Neuronal stem cell (in vitro differentiated cells): ENCODE results near the gene SOX1.

ENCODE experiments used
- DNase-seq: peaks from one replicate; pipeline ENCODE4 v3.0.0-alpha.2; 2013; ENCODE audit warnings: low spot score
- H2AFZ ChIP-seq: one replicate; pipeline ENCODE4 v1.6.1; 2013; ENCODE audit warnings: mild to moderate bottlenecking, low read length, inconsistent platforms
- H2AK5ac ChIP-seq: 2 replicates; pipeline ENCODE4 v1.6.1; 2013; ENCODE audit warnings: low read depth, mild to moderate bottlenecking, inconsistent platforms, low read length, moderate library complexity, mixed read lengths
- H2BK120ac ChIP-seq: 2 replicates; pipeline ENCODE4 v1.6.1; 2013; ENCODE audit warnings: low read depth, mild to moderate bottlenecking, inconsistent platforms, low read length, moderate library complexity, mixed read lengths
- H2BK12ac ChIP-seq: one replicate; pipeline ENCODE4 v1.6.1; 2013; ENCODE audit warnings: low read length, inconsistent platforms
- H2BK15ac ChIP-seq: 2 replicates; pipeline ENCODE4 v1.6.1; 2013; ENCODE audit warnings: mild to moderate bottlenecking, low read length, inconsistent platforms, mixed read lengths
- H2BK5ac ChIP-seq: one replicate; pipeline ENCODE4 v1.6.1; 2013; ENCODE audit warnings: inconsistent platforms, mild to moderate bottlenecking, low read length, moderate library complexity
- H3K14ac ChIP-seq: one replicate; pipeline ENCODE4 v1.6.1; 2013; ENCODE audit warnings: low read length, inconsistent platforms
- H3K18ac ChIP-seq: 2 replicates; pipeline ENCODE4 v1.6.1; 2013; ENCODE audit warnings: low read length, inconsistent platforms
- H3K23ac ChIP-seq: 2 replicates; pipeline ENCODE4 v1.6.1; 2013; ENCODE audit warnings: low read depth, mild to moderate bottlenecking, mixed read lengths, low read length, inconsistent platforms; ENCODE audit not compliant: poor library complexity
- H3K27ac ChIP-seq: replicated peaks from 3 replicates; pipeline ENCODE4 v1.5.1; 2013; ENCODE audit warnings: low read length, inconsistent platforms
- H3K27me3 ChIP-seq, 3 experiments: 2 replicates each; pipeline ENCODE4 v1.6.1; 2013; ENCODE audit warnings: low read length in 3 of 3, mild to moderate bottlenecking in 2 of 3, inconsistent platforms in 1 of 3, low read depth in 1 of 3, mixed read lengths in 1 of 3, moderate library complexity in 1 of 3; ENCODE audit not compliant: control insufficient read depth in 3 of 3, insufficient read depth in 3 of 3
- H3K36me3 ChIP-seq, 2 donors: replicated peaks in 1 of 2; 2 replicates each; pipeline ENCODE4 v1.6.1; 2013; ENCODE audit warnings: low read length in 2 of 2; ENCODE audit not compliant: control insufficient read depth in 2 of 2, insufficient read depth in 2 of 2
- H3K4ac ChIP-seq: 2 replicates; pipeline ENCODE4 v1.6.1; 2013; ENCODE audit warnings: inconsistent platforms, mild to moderate bottlenecking, low read length, moderate library complexity
- H3K4me1 ChIP-seq, 2 donors: 1 replicate in 1 of 2; 2 replicates in 1 of 2; pipeline ENCODE4 v1.6.1; 2013; ENCODE audit warnings: low read length in 2 of 2, low read depth in 1 of 2; ENCODE audit not compliant: control insufficient read depth in 2 of 2, insufficient read depth in 1 of 2
- H3K4me2 ChIP-seq: one replicate; pipeline ENCODE4 v1.6.1; 2013; ENCODE audit warnings: mild to moderate bottlenecking, low read length, inconsistent platforms; ENCODE audit not compliant: insufficient read depth, poor library complexity, severe bottlenecking
- H3K4me3 ChIP-seq, 2 donors: 2 replicates each; pipeline ENCODE4 v1.5.1; 2013; ENCODE audit warnings: low read length in 2 of 2, mild to moderate bottlenecking in 2 of 2, inconsistent platforms in 1 of 2, moderate library complexity in 1 of 2
- H3K79me1 ChIP-seq: one replicate; pipeline ENCODE4 v1.6.1; 2013; ENCODE audit warnings: low read depth, mild to moderate bottlenecking, inconsistent platforms, low read length, moderate library complexity
- H3K9ac ChIP-seq: one replicate; pipeline ENCODE4 v1.6.1; 2013; ENCODE audit warnings: mild to moderate bottlenecking, low read depth, low read length, inconsistent platforms; ENCODE audit not compliant: poor library complexity
- H3K9me3 ChIP-seq, 2 donors: replicated peaks in 1 of 2; 2 replicates each; pipeline versions ENCODE3 to v1.6.1; 2013; ENCODE audit warnings: low read length in 2 of 2, mild to moderate bottlenecking in 2 of 2, inconsistent platforms in 1 of 2, low read depth in 1 of 2, mixed read lengths in 1 of 2, moderate library complexity in 1 of 2; ENCODE audit not compliant: control insufficient read depth in 2 of 2, insufficient read depth in 1 of 2
- H4K8ac ChIP-seq: one replicate; pipeline ENCODE4 v1.6.1; 2013; ENCODE audit warnings: low read depth, mild to moderate bottlenecking, inconsistent platforms, low read length, moderate library complexity
- H4K91ac ChIP-seq: one replicate; pipeline ENCODE4 v1.6.1; 2013; ENCODE audit warnings: low read length, low read depth, mild to moderate bottlenecking, inconsistent platforms; ENCODE audit not compliant: poor library complexity
- WGBS, 2 donors: extraction: QIAGEN DNeasy Blood & Tissue Kit; methylation state at CpG; one replicate each; pipeline ENCODE4 v1.1.7; 2013; ENCODE audit warnings: missing lambda C conversion rate in 2 of 2, mixed read lengths in 1 of 2; ENCODE audit not compliant: insufficient read length in 2 of 2, insufficient replicate concordance in 1 of 2; ENCODE audit errors: extremely low coverage in 2 of 2; 5-methylcytosine and 5-hydroxymethylcytosine counted together

Gene SOX1

GRCh38 chr13:112117955-112118302, 51.0 kb downstream of the SOX1 start:
- Histone ChIP-seq H3K36me3 (no peaks in the 10 kb centered on the region), H2AFZ (no peak overlapping the region), H3K4ac (no peak overlapping the region), H3K4me2 (no peak overlapping the region), H2AK5ac (peak overlapping the region; percentile 93), H3K23ac (no peak overlapping the region), H2BK12ac (peak overlapping the region; percentile 68), H3K18ac (peak overlapping the region; percentile 69), H3K79me1 (no peaks in the 10 kb centered on the region), H3K27me3 (no peaks in the 10 kb centered on the region), H3K4me1 (peaks cover 3 to 10% of the 10 kb centered on the region in 2 donors), H3K14ac (no peak overlapping the region), H2BK5ac (peak overlapping the region; percentile 93), H3K9me3 (peaks cover 0 to 3% of the 10 kb centered on the region in 2 donors), H3K27ac (no peak overlapping the region), H3K4me3 (no peak overlapping the region), H4K91ac (no peak overlapping the region), H3K9ac (no peak overlapping the region), H4K8ac (no peak overlapping the region), H2BK120ac (peak overlapping the region; percentile 39), H2BK15ac (peak overlapping the region; percentile 84)
- no peak for DNase-seq
- no CpG with 5 or more reads among the region's 18 CpGs for WGBS, 2 donors

DNA sequence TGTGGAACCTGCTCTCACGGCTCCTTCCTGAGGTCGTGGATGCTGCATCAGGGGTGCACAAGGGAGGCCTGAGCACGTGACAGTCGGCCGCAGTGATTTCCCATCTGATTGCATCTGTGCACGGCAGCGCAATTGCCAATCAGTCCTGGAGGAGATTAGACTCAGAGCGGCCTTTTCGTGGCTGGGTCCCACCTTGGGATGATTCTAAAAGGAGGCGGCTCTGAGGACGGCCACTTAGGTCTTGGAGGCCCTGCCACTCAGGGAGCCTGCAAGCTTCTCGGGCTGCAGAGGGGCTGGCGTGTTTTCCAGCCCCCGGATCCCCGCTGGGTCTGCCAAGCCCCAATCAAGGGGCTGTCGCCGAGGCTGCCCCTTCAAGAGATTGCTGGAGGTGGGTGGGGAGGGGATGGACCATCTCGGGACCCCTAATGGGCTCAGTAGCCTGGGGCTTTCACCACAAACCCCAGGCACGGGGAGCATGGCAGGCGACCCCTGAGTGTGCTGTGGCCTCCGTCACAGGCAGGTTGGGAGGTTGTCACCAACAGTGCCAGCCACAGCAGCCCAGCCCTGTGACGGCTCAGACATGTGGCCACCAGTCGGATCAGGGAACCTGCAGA, 51.6 kb downstream of the SOX1 start:
- Histone ChIP-seq H3K4ac (no peak overlapping the region), H2BK12ac (peak overlapping the region; percentile 73), H3K36me3 (no peaks in the 10 kb centered on the region), H3K18ac (peak overlapping the region; percentile 79), H3K9me3 (peaks cover 0 to 3% of the 10 kb centered on the region in 2 donors), H3K27me3 (no peaks in the 10 kb centered on the region), H3K27ac (no peak overlapping the region), H2AFZ (peak overlapping the region; percentile 19), H3K9ac (no peak overlapping the region), H4K8ac (no peak overlapping the region), H3K4me2 (no peak overlapping the region), H4K91ac (no peak overlapping the region), H2BK15ac (peak overlapping the region; percentile 71), H3K14ac (peak overlapping the region; percentile 22), H3K23ac (no peak overlapping the region), H3K4me1 (peaks cover 3 to 10% of the 10 kb centered on the region in 2 donors), H3K4me3 (no peak overlapping the region), H3K79me1 (no peaks in the 10 kb centered on the region), H2AK5ac (peak overlapping the region; percentile 93), H2BK5ac (no peak overlapping the region), H2BK120ac (peak overlapping the region; percentile 39)
- no peak for DNase-seq
- no CpG with 5 or more reads among the region's 23 CpGs for WGBS, 2 donors

DNA sequence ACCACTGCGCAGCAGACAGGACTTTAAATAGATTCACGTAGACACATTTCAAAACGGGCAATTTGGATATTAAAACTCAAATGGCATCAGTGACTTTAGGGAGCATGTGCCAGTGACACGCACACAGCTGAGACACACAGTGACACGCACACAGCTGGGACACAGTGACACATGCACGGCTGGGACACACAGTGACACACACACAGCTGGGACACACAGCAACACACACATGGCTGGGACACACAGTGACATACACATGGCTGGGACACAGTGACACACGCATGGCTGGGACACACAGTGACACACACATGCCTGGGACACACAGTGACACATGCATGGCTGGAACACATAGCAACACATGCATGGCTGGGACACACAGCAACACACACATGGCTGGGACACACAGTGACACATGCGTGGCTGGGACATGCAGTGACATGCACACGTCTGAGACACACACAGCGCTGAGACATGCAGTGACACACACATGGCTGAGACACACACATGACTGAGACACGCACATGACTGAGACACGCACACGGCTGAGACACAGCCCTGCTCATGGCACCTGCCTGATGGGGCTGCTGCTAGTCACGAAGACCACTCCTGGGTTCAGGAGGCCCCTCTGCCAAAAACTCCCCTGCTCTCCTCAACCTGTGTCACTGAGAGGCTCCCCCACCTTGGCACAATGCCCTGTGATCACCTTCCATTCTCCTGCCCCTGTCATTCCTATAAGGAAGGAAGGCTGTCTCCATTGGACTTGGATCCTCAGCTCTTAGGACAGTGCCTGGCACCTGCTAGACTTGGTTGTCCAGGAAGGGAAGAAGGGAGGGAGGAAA, 52.5 kb downstream of the SOX1 start:
- Histone ChIP-seq H2BK12ac (peak overlapping the region; percentile 77), H3K4me1 (peaks cover 3 to 10% of the 10 kb centered on the region in 2 donors), H4K91ac (peak overlapping the region; percentile 38), H3K27ac (no peak overlapping the region), H2BK15ac (peak overlapping the region; percentile 71), H2AK5ac (peak overlapping the region; percentile 87), H3K23ac (peak overlapping the region; percentile 12), H4K8ac (peak overlapping the region; percentile 89), H3K27me3 (no peaks in the 10 kb centered on the region), H3K9me3 (peaks cover 0 to 3% of the 10 kb centered on the region in 2 donors), H3K9ac (no peak overlapping the region), H2AFZ (no peak overlapping the region), H3K4me3 (peak overlapping the region in 1 of 2 donors; percentile 25), H2BK120ac (peak overlapping the region; percentile 13), H3K36me3 (no peaks in the 10 kb centered on the region), H3K18ac (peak overlapping the region; percentile 73), H3K4ac (peak overlapping the region; percentile 97), H3K79me1 (no peaks in the 10 kb centered on the region), H3K4me2 (no peak overlapping the region), H2BK5ac (no peak overlapping the region), H3K14ac (peak overlapping the region; percentile 92)
- WGBS, 2 donors = no CpG with 5 or more reads among the region's 14 CpGs
- no peak for DNase-seq

DNA sequence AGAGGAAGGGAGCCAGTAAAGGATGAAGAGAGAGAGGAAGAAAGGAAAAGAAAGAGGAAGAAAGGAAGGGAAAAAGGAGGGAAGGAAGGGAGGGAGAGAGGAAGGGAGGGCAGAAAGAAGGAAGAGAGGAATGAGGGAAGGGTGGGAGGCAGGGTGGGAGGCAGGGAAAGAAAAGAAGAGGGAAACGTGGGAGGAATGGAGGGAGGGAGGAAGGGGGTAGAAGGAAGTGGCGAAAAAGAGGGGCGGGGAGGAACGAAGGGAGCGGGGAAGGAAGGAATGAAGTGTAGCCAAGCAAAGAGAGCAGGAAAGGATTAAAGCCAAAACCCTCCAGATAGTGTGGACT, 53.1 kb downstream of the SOX1 start:
- H2BK120ac ChIP-seq = no peak overlapping the region
- no peaks in the 10 kb centered on the region for H3K79me1 ChIP-seq
- no peak overlapping the region for H3K4me2 ChIP-seq
- H2AK5ac ChIP-seq = no peak overlapping the region
- H3K4me1 ChIP-seq = peaks cover 3 to 10% of the 10 kb centered on the region in 2 donors
- H3K23ac ChIP-seq = no peak overlapping the region
- H3K9ac ChIP-seq = no peak overlapping the region
- no peak overlapping the region for H4K8ac ChIP-seq
- peaks cover 0 to 3% of the 10 kb centered on the region in 2 donors for H3K9me3 ChIP-seq
- no peak overlapping the region for H3K14ac ChIP-seq
- no peak for DNase-seq
- H2AFZ ChIP-seq = no peak overlapping the region
- no peaks in the 10 kb centered on the region for H3K36me3 ChIP-seq
- H3K4ac ChIP-seq = no peak overlapping the region
- peak overlapping the region; percentile 72 for H3K18ac ChIP-seq
- no peak overlapping the region for H2BK5ac ChIP-seq
- H2BK15ac ChIP-seq = peak overlapping the region; percentile 4
- WGBS, 2 donors = 100% methylated on average over 3 of the region's 5 CpGs; no CpG with 5 or more reads in 1 of the 2 donors
- H3K4me3 ChIP-seq = no peak overlapping the region
- H3K27me3 ChIP-seq = no peaks in the 10 kb centered on the region
- no peak overlapping the region for H2BK12ac ChIP-seq
- no peak overlapping the region for H3K27ac ChIP-seq
- no peak overlapping the region for H4K91ac ChIP-seq
